GM18868 (cell line): ENCODE measurements around the gene TWIST2.

Experiments
- ATAC-seq: cut with Tn5 transposase; IDR thresholded peaks from one replicate; pipeline ENCODE4 v1.9.1; 2021; ENCODE audit warnings: mild to moderate bottlenecking, moderate library complexity; ENCODE audit not compliant: unreplicated experiment

Gene TWIST2

GRCh38 chr2:238916176-238916874 lies 68.4 kb downstream of the TWIST2 start:
- ATAC-seq = no peak

- no peak for ATAC-seq
Observed at GRCh38 chr2:238916875-238917590, 69.1 kb downstream of the TWIST2 start.

- ATAC-seq = no peak
Observed at GRCh38 chr2:238919307-238919706, 71.4 kb downstream of the TWIST2 start.

GRCh38 chr2:238920053-238920452 lies 72.2 kb downstream of the TWIST2 start:
- ATAC-seq = no peak

- ATAC-seq = no peak
Observed at GRCh38 chr2:238920601-238921001, 72.7 kb downstream of the TWIST2 start.

- ATAC-seq = no peak
Observed at GRCh38 chr2:238921259-238921658, 73.4 kb downstream of the TWIST2 start.

GRCh38 chr2:238921681-238922319 lies 73.9 kb downstream of the TWIST2 start:
- no peak for ATAC-seq

- no peak for ATAC-seq
Observed at GRCh38 chr2:238922435-238922834, 74.5 kb downstream of the TWIST2 start.

- ATAC-seq = no peak
Observed at GRCh38 chr2:238924032-238924431, 76.1 kb downstream of the TWIST2 start.

GRCh38 chr2:238924796-238925195 lies 76.9 kb downstream of the TWIST2 start:
- ATAC-seq = no peak

GRCh38 chr2:238925281-238925680 lies 77.4 kb downstream of the TWIST2 start:
- ATAC-seq = no peak

GRCh38 chr2:238925816-238926521 lies 78.1 kb downstream of the TWIST2 start:
- no peak for ATAC-seq

- no peak for ATAC-seq
Observed at GRCh38 chr2:238926761-238927611, 79.1 kb downstream of the TWIST2 start.

- ATAC-seq = no peak
Observed at GRCh38 chr2:238927746-238928519, 80.0 kb downstream of the TWIST2 start.

GRCh38 chr2:238928520-238929241 lies 80.8 kb downstream of the TWIST2 start:
- ATAC-seq = no peak

- no peak for ATAC-seq
Observed at GRCh38 chr2:238929242-238930081, 81.6 kb downstream of the TWIST2 start.

GRCh38 chr2:238930216-238930615 lies 82.3 kb downstream of the TWIST2 start:
- ATAC-seq = no peak
